Skin epidermis (tissue), 12 donors: ENCODE measurements around the gene TEPSIN.

Experiments
- H3K27ac ChIP-seq, 21 experiments: fragments of 200-600 bp; sonication (generic) in 11 of 21; one replicate each; pipeline ENCODE4 v1.5.0; 2020; ENCODE audit warnings: mild to moderate bottlenecking in 3 of 21, inconsistent platforms in 2 of 21, moderate library complexity in 2 of 21
- H3K4me3 ChIP-seq, 7 experiments: fragments of 200-600 bp; sonication (generic) in 2 of 7; one replicate each; pipeline ENCODE4 v1.5.0; 2020; ENCODE audit warnings: inconsistent platforms in 2 of 7, mild to moderate bottlenecking in 2 of 7, moderate library complexity in 1 of 7

TEPSIN gene

GRCh38 chr17:81191116-81191515, 47.7 kb downstream of the TEPSIN start:
- no peak overlapping the region for H3K27ac ChIP-seq
- no peak overlapping the region for H3K4me3 ChIP-seq

DNA sequence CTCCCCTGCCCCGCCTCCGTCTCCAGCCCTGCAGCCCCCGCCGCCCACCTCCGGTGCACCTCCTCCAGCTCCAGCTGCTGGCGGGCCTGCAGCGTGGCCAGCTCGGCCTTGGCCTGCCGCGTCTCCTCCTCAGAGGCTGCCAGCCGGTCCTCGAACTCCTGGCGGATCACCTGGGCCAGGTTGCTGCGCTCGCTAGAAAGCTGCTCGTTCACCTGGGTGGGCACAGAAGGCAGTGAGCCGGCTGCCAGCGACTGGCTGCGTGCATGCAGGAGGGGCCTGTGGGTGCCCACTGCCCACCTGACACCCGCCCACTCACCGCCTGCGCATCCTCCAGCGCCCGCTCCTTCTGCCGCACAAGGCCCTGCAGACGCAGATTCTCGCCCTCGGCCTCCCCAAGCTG, 48.3 kb downstream of the TEPSIN start:
- H3K27ac ChIP-seq, result no peak overlapping the region

DNA sequence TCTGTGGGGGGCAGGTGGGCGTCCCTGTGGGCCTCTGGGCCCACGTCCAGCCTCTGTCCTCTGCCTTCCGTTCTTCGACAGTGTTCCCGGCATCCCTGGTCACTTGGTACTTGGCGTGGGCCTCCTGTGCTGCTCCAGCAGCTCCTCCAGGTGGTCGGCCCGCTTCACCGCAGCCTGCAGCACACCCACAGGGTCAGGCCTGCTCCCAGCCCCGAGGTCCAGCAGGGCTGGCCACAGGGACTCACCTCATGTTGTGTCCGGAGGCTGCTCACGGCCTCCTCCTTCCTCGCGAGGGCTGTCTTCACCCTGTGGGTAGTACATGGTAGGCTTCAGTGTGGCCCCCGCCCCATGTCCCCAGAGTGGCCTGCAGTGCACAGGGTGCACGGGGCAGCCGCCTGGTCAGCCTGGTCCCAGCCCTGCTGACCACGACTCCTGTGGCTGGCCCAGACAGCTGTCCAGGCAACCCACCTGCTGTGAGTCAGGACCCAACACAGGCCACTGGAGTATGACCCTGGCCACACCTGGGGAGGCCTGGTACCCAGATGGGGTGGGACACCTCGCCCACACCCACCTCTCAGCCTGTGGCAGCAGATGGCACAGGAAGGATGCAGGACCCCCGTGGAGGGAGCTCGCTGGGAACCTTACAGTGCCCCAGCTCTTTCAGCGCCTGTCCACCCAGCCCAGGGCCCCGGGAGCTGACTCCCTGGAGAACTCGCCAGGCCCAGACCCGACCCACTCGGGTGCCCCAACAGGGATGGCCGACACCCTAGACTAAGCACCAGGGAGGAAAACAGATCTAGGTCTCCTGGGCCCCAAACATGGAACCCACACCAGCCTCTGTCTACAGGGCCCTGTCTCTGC, 49.0 kb downstream of the TEPSIN start:
- H3K4me3 ChIP-seq, result no peak overlapping the region
- H3K27ac ChIP-seq, result no peak overlapping the region

More for the DNA sequence above, 48.3 kb downstream of the TEPSIN start:
- no peak overlapping the region for H3K4me3 ChIP-seq

- Histone ChIP-seq H3K27ac (no peak overlapping the region), H3K4me3 (no peak overlapping the region)
Measured at GRCh38 chr17:81189016-81189415, 49.8 kb downstream of the TEPSIN start.

DNA sequence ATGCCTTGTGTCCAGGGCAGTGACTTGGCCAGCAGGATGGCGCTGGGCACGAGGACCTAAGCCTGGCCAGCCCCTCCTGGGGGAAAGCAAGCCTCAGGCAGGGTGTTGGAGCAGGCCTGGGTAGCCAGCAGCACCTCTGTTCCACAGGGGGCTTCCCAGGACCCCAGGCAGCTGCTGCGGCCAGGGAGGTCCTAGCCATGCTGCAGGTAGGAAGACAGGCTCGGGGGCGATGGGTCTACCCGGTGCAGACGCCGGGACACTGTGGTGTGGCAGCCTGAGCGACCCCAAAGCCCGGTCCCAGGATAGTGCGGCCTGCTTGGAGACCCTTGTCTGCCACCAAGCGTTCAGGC, 50.4 kb downstream of the TEPSIN start:
- H3K27ac ChIP-seq, result no peak overlapping the region
- H3K4me3 ChIP-seq, result no peak overlapping the region

- no peak overlapping the region for H3K4me3 ChIP-seq
- no peak overlapping the region for H3K27ac ChIP-seq
Measured at GRCh38 chr17:81187586-81188490, 51.0 kb downstream of the TEPSIN start.

GRCh38 chr17:81187120-81187519, 51.7 kb downstream of the TEPSIN start:
- H3K4me3 ChIP-seq, result no peak overlapping the region

GRCh38 chr17:81186203-81186602, 52.7 kb downstream of the TEPSIN start:
- H3K4me3 ChIP-seq, result no peak overlapping the region
- no peak overlapping the region for H3K27ac ChIP-seq

More at GRCh38 chr17:81187120-81187519, 51.7 kb downstream of the TEPSIN start:
- H3K27ac ChIP-seq, result no peak overlapping the region

DNA sequence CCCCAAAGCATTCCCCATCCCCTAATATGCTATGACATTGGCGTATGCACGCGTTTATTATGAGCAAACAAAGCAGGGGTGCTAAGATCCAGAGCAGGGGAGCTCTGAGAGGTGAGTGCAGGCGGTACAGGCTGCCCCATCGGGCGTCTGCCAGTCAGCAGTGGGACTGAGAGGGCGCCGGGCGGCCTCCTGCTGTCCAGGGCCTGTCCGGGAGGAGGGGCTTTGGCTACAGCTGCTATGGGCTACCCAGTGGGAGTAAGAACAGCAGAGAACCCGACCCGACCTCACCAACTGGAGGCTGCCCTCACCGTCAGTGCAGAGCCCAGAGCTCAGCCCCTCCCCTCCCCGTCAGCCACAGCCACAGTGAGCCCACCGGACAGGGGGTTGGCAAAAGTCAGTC, 54.3 kb downstream of the TEPSIN start:
- no peak overlapping the region for H3K27ac ChIP-seq
- no peak overlapping the region for H3K4me3 ChIP-seq

- Histone ChIP-seq H3K4me3 (no peak overlapping the region), H3K27ac (no peak overlapping the region)
Measured at GRCh38 chr17:81183807-81184206, 55.0 kb downstream of the TEPSIN start.

DNA sequence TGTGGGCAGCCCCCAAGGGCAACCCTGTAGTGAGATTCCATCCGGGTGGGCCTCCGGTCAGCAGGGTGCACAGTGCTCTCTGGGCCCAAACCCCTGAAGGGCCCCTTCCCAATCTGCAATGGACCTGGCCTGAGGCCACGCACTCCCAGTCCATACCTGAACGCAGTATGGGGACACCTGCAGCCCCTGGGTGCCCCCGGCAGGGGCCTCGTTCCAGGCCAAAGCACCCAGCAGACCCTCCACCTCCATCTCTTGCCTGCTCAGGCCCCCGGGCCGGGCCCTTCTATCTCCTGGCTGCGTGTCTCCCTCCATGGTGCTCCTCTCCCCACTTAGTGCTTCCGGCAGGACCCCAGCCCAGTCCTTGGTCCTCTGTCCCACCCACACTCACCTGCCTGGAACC, 55.5 kb downstream of the TEPSIN start:
- Histone ChIP-seq H3K4me3 (no peak overlapping the region), H3K27ac (no peak overlapping the region)

GRCh38 chr17:81182596-81182995, 56.3 kb downstream of the TEPSIN start:
- Histone ChIP-seq H3K27ac (no peak overlapping the region), H3K4me3 (no peak overlapping the region)

GRCh38 chr17:81181811-81182185, 57.1 kb downstream of the TEPSIN start:
- H3K4me3 ChIP-seq, result no peak overlapping the region
- H3K27ac ChIP-seq, result no peak overlapping the region

- H3K27ac ChIP-seq, result no peak overlapping the region
- no peak overlapping the region for H3K4me3 ChIP-seq
Measured at GRCh38 chr17:81180836-81181810, 57.7 kb downstream of the TEPSIN start.

DNA sequence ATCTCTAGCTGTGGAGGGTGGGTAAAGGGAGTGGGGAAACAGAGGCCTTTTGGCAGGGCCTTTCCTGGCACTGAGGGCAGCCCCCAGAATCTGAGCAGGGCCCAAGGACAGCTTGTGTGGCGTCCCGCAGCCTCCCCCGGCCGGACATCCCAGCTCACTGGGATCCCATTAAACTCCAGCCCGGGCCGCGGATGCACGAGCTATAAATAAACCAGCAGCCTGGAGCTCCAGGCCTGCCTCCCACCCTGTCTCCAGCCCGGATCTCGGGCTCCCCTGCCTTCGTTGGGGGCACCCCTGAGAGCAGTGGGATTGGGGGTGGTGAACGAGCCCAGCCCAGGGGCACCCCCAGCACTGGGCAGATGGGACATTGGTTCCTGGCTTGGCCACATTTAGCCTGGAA, 59.0 kb downstream of the TEPSIN start:
- no peak overlapping the region for H3K27ac ChIP-seq
- no peak overlapping the region for H3K4me3 ChIP-seq

DNA sequence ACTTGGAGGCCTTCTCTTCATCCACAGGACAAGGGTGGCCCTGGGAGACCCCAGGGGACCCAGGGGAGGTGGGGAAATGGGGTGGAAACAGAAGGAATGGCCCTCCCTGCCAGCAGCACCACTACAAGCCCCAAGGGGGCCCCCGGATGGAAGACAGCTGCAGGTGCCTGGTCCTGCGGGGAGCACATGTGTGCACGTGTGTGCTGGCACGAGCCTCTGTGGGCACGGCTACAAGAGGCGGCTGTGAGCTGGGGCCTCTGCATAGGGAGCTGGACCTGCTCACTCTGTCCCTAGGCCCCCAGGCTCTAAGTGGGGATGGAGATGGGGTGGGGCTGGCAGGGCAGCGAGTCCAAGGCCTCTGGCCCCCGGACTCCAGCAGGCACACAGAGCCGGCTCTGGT, 59.6 kb downstream of the TEPSIN start:
- Histone ChIP-seq H3K27ac (no peak overlapping the region), H3K4me3 (no peak overlapping the region)
